ENCODE measurements around the gene RINL.

- TF ChIP-seq CTCF (IDR thresholded peaks at IDR 0.05), result no peak
- TF ChIP-seq POLR2A (IDR thresholded peaks at IDR 0.05), result no peak
Measured at GRCh38 chr19:38920602-38921419, 42.7 kb upstream of the RINL start.
